Central memory CD8-positive, alpha-beta T cell (primary cell): ENCODE data around the gene SMPDL3A.

Source experiments
- ATAC-seq: fragments of 150-1000 bp; cut with Tn5 transposase; replicated peaks from 2 replicates; pipeline ENCODE4 v1.10.0; 2022; ENCODE audit warnings: mild to moderate bottlenecking, moderate FRiP score, moderate number of reproducible peaks; ENCODE audit not compliant: poor library complexity, severe bottlenecking; ENCODE audit errors: extremely low read depth
- DNase-seq, 2 donors: peaks; one replicate each; pipeline ENCODE4 v3.0.0; 2021; ENCODE audit warnings: low spot score in 2 of 2
- H3K27ac Mint-ChIP-seq: one replicate; pipeline ENCODE4 v1.8.0; 2022; ENCODE audit warnings: low read depth, mild to moderate bottlenecking, moderate library complexity, mixed read lengths
- H3K27me3 Mint-ChIP-seq: one replicate; pipeline ENCODE4 v1.8.0; 2022; ENCODE audit warnings: mixed read lengths
- H3K36me3 Mint-ChIP-seq: one replicate; pipeline ENCODE4 v1.8.0; 2022; ENCODE audit warnings: mild to moderate bottlenecking, moderate library complexity, mixed read lengths; ENCODE audit not compliant: insufficient read depth
- H3K4me1 Mint-ChIP-seq: one replicate; pipeline ENCODE4 v1.8.0; 2022; ENCODE audit warnings: mixed read lengths
- H3K4me3 Mint-ChIP-seq: one replicate; pipeline ENCODE4 v1.8.0; 2022; ENCODE audit warnings: mild to moderate bottlenecking, moderate library complexity, mixed read lengths
- H3K9me3 Mint-ChIP-seq: one replicate; pipeline ENCODE4 v1.8.0; 2022; ENCODE audit warnings: mixed read lengths

Gene SMPDL3A

DNA sequence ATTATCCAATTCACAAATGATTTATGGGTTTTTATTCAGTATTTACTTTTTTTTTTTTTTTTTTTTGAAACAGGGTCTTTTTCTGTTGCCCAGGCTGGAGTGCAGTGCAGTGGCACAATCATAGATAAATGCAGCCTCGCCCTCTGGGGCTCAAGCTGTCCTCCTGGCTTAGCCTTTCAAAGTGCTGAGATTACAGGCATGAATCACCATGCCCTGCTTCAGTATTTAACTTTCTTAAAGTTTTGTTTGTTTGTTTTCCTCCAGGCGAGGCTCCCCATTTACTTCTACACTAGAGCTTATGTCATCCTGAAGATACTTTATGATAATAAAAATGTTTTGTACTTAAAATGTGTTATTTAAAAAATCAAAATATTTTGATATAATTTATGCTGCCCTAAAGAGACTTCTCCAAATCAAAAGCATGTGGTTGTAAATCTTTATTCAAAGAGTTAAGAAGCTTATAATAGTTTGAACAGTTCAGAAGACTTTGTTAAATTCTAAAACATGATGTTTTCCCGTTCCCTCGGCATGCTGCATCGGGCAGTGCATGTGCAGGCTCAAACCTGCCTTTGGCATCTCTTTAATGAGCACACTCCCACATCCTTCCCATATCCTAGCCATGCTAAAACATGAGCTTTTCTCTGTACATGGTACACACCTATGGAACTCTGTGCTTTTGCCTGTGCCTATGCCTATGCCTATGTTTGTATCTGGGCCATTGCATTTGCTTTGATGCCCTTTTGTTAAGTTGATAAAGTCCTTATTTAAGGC lies 11.0 kb downstream of the SMPDL3A start:
- no peaks in the 10 kb centered on the region for H3K27me3 Mint-ChIP-seq
- no peak overlapping the region for H3K4me3 Mint-ChIP-seq
- H3K36me3 Mint-ChIP-seq = peaks cover 3% of the 10 kb centered on the region
- no peak overlapping the region for H3K27ac Mint-ChIP-seq
- H3K4me1 Mint-ChIP-seq = no peaks in the 10 kb centered on the region
- ATAC-seq (no peak), DNase-seq (no peak)
- H3K9me3 Mint-ChIP-seq = no peaks in the 10 kb centered on the region

- Mint-ChIP-seq H3K4me3 (no peak overlapping the region), H3K27me3 (no peaks in the 10 kb centered on the region), H3K36me3 (peaks cover 3% of the 10 kb centered on the region), H3K4me1 (no peaks in the 10 kb centered on the region), H3K27ac (no peak overlapping the region), H3K9me3 (no peaks in the 10 kb centered on the region)
- DNase-seq (no peak), ATAC-seq (no peak)
Measured at GRCh38 chr6:122800906-122801305, 11.8 kb downstream of the SMPDL3A start.

GRCh38 chr6:122801397-122801796 lies 12.3 kb downstream of the SMPDL3A start:
- Mint-ChIP-seq H3K9me3 (no peaks in the 10 kb centered on the region), H3K27ac (no peak overlapping the region), H3K27me3 (no peaks in the 10 kb centered on the region), H3K36me3 (peaks cover 3% of the 10 kb centered on the region), H3K4me1 (no peaks in the 10 kb centered on the region), H3K4me3 (no peak overlapping the region)
- DNase-seq = no peak
- no peak for ATAC-seq

DNA sequence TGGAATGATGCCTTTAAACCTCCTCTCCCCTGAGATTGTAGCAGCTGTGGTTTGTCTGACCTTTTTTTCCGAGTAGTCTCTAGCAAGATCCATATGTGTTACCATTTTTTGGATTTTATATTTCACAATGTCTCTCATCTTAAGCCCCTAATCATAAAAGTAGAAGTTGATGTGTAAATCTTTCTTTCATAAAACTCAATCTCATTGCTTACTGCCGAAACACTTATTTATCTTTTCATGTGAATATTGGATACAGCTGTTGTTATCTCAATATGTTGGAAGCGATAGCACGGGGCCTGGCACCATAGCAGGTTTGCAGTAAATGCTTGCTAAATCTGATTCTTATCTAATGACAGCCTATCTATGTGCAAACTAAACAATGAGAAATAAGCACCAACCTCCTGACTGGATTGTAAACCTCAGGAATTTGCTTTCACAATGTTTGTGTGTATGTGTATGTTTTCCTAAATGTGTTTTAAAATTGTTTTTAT lies 14.2 kb downstream of the SMPDL3A start:
- Mint-ChIP-seq H3K4me3 (no peak overlapping the region), H3K27me3 (no peaks in the 10 kb centered on the region), H3K27ac (no peak overlapping the region), H3K9me3 (no peaks in the 10 kb centered on the region), H3K36me3 (peaks cover 3% of the 10 kb centered on the region), H3K4me1 (no peaks in the 10 kb centered on the region)
- ATAC-seq (no peak), DNase-seq (no peak)

DNA sequence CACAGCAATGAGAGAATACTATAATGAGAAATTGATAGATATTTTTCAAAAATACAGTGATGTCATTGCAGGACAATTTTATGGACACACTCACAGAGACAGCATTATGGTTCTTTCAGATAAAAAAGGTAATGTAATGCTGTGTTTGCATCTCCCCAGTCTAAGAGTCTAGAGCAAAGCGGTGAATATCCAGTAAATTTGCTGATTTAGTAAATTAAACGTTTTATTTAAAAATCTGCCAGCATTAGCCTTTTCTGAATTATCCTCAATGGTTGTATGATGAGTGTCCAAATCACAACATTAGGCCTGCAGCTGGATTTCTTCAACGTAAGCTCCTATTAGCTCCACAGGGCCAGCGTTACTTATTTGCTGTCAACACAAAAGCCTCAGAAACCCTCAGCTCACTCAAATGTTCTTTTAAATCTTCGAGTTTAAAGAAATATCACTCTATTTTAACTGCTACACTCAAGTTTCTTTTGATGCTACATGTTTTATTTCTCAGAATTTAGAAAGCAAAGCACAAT lies 16.0 kb downstream of the SMPDL3A start:
- Mint-ChIP-seq H3K9me3 (no peaks in the 10 kb centered on the region), H3K27me3 (no peaks in the 10 kb centered on the region), H3K36me3 (peaks cover 3% of the 10 kb centered on the region), H3K4me1 (no peaks in the 10 kb centered on the region), H3K27ac (no peak overlapping the region), H3K4me3 (no peak overlapping the region)
- DNase-seq (no peak), ATAC-seq (no peak)

- no peak for DNase-seq
- no peaks in the 10 kb centered on the region for H3K27me3 Mint-ChIP-seq
- ATAC-seq = no peak
- H3K27ac Mint-ChIP-seq = no peak overlapping the region
- H3K9me3 Mint-ChIP-seq = no peaks in the 10 kb centered on the region
- H3K36me3 Mint-ChIP-seq = no peaks in the 10 kb centered on the region
- H3K4me3 Mint-ChIP-seq = no peak overlapping the region
- no peaks in the 10 kb centered on the region for H3K4me1 Mint-ChIP-seq
Measured at GRCh38 chr6:122806291-122806690, 17.2 kb downstream of the SMPDL3A start.

DNA sequence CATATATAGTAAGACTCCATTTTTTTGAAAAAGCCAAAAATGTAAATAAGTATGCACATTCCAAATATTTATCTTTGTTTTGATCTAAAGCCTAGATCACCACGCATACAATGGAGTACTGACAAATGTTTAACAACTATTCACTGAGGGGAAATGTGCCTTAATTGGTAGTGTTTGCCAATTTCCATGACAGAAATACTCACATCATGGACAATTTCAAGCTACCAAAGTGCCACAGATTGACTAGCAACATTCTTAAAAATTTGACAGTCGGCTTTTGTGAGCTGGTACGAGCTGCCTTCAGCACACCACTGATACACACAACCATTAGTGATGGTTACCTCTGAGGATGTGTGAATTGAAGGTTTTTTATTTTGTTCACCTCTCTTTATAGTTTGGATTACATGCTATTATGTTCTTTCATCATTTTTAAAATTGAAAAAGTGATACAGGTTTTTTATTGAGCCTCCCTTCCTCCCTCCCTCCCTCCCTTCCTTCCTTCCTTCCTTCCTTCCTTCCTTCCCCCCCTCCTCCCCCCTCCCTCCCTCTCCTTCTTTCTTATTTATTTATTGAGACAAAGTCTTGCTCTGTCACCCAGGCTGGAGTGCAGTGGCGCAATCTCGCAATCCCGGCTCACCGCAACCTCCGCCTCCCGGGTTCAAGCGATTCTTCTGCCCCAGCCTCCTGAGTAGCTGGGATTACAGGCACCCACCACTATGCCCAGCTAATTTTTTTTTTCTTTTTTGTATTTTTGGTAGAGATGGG lies 19.2 kb downstream of the SMPDL3A start:
- Mint-ChIP-seq H3K9me3 (no peaks in the 10 kb centered on the region), H3K27me3 (no peaks in the 10 kb centered on the region), H3K4me1 (no peaks in the 10 kb centered on the region), H3K27ac (no peak overlapping the region), H3K4me3 (no peak overlapping the region), H3K36me3 (no peaks in the 10 kb centered on the region)
- no peak for ATAC-seq
- no peak for DNase-seq

GRCh38 chr6:122809001-122809400 lies 19.9 kb downstream of the SMPDL3A start:
- DNase-seq (no peak), ATAC-seq (no peak)
- Mint-ChIP-seq H3K27ac (no peak overlapping the region), H3K4me3 (no peak overlapping the region), H3K27me3 (no peaks in the 10 kb centered on the region), H3K36me3 (no peaks in the 10 kb centered on the region), H3K9me3 (no peaks in the 10 kb centered on the region), H3K4me1 (no peaks in the 10 kb centered on the region)

DNA sequence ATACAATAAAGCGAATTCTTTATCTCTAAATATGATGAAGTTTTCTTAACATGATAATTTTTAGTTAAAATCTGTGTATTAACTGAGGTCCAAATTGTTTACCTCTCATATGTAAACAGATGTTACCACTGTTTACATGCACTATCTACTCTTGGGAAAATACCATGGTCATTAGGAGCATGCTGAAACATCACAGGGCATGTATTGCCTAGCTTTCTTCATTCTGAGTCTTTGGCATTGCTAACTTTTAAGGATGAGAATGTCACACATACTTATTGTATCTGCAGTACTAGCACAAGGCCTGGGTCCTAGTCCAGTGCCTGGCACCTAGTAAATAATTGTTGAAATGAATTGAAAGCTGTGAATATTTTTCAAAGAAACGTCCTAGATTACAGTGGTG lies 20.6 kb downstream of the SMPDL3A start:
- H3K4me3 Mint-ChIP-seq = no peak overlapping the region
- ATAC-seq = no peak
- no peak for DNase-seq
- H3K9me3 Mint-ChIP-seq = no peaks in the 10 kb centered on the region
- H3K27ac Mint-ChIP-seq = no peak overlapping the region
- H3K36me3 Mint-ChIP-seq = no peaks in the 10 kb centered on the region
- no peaks in the 10 kb centered on the region for H3K27me3 Mint-ChIP-seq
- H3K4me1 Mint-ChIP-seq = no peaks in the 10 kb centered on the region

- H3K27ac Mint-ChIP-seq = no peak overlapping the region
- no peaks in the 10 kb centered on the region for H3K9me3 Mint-ChIP-seq
- H3K27me3 Mint-ChIP-seq = no peaks in the 10 kb centered on the region
- DNase-seq (no peak), ATAC-seq (no peak)
- H3K36me3 Mint-ChIP-seq = no peaks in the 10 kb centered on the region
- H3K4me1 Mint-ChIP-seq = no peaks in the 10 kb centered on the region
- no peak overlapping the region for H3K4me3 Mint-ChIP-seq
Measured at GRCh38 chr6:122810189-122810588, 21.1 kb downstream of the SMPDL3A start.

DNA sequence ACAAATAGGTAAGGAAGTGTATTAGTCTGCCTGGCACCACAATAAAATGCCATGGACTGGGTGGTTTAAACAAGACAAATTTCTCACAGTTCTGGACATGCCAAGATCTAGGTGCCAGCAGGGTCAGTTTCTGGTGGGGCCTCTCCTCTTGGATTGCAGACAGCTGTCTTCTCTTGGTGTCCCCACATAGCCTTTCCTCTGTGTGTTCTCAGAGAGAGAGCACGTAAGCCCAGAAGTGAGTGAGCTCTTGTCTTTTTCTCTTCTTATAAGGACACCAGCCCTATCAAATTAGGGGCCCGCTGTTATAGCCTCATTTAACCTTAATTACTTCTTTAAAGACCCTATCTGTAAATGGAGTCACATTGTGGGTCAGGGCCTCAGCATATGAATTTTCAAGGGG lies 28.3 kb downstream of the SMPDL3A start:
- peaks cover 7% of the 10 kb centered on the region for H3K27me3 Mint-ChIP-seq
- DNase-seq = no peak
- H3K4me1 Mint-ChIP-seq = no peaks in the 10 kb centered on the region

GRCh38 chr6:122817766-122818165 lies 28.7 kb downstream of the SMPDL3A start:
- ATAC-seq = no peak
- DNase-seq = no peak
- Mint-ChIP-seq H3K27ac (no peak overlapping the region), H3K36me3 (no peaks in the 10 kb centered on the region), H3K4me1 (no peaks in the 10 kb centered on the region), H3K27me3 (peaks cover 7% of the 10 kb centered on the region), H3K4me3 (no peak overlapping the region), H3K9me3 (no peaks in the 10 kb centered on the region)

More for the DNA sequence above, 28.3 kb downstream of the SMPDL3A start:
- Mint-ChIP-seq H3K4me3 (no peak overlapping the region), H3K27ac (no peak overlapping the region), H3K36me3 (no peaks in the 10 kb centered on the region), H3K9me3 (no peaks in the 10 kb centered on the region)
- no peak for ATAC-seq

DNA sequence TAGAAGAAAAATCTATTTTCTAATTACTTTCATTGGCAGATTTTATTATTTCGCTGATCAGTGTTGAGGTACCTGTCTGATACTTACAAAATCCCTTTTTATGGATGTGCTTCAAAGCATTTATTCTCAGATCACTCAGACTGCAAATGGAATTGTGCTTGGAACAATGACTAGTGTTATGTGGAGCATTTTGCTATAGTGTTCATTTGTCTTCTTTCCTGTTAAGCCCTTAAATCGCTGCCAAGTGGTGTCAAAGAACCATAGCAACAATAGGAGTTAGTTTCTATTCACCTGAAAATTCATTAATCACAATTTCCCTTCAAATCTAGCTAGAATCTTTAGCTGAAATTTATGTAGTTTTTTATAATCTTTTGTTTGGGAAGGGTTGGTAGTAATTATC lies 29.8 kb downstream of the SMPDL3A start:
- Mint-ChIP-seq H3K9me3 (no peaks in the 10 kb centered on the region), H3K27me3 (peaks cover 7% of the 10 kb centered on the region), H3K27ac (no peak overlapping the region), H3K4me3 (no peak overlapping the region), H3K4me1 (no peaks in the 10 kb centered on the region), H3K36me3 (no peaks in the 10 kb centered on the region)
- ATAC-seq (no peak), DNase-seq (no peak)
